ENCODE data around the gene CHMP5.

Gene CHMP5

DNA sequence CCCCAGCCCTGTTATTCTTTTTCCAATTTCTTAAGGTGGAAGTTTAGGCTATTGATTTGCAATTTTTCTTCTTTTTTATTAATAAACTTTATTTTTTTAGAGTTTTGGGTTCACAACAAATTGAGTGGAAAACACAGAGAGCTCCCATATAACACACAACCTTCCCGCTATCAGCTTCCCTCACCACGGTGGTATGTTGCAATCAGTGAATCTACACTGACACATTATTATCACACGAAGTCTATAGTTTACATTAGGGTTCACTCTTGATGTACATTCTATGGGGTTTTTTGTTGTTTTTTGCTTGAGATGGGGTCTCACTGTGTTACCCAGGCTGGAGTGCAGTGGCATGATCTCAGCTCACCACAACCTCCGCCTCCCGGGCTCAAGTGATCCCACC is 20.7 kb downstream of the CHMP5 start:
- peaks cover 20% of the 10 kb centered on the region for H3K36me3 ChIP-seq (ENCODE audit: control insufficient read depth, insufficient read depth, low read length)
- H3K9ac ChIP-seq (ENCODE audit: low read depth, low read length): no peak overlapping the region
- H3K27ac ChIP-seq (ENCODE audit: low read depth, low read length): no peak overlapping the region
- no peaks in the 10 kb centered on the region for H3K27me3 ChIP-seq (ENCODE audit: control insufficient read depth, insufficient read depth, low read length)
- no peak overlapping the region for H3K4me3 ChIP-seq (ENCODE audit: low read depth, low read length)
- no peaks in the 10 kb centered on the region for H3K4me1 ChIP-seq (ENCODE audit: control insufficient read depth, insufficient read depth, low read length)
- H3K9me3 ChIP-seq (ENCODE audit: control insufficient read depth, insufficient read depth, low read length): no peaks in the 10 kb centered on the region

DNA sequence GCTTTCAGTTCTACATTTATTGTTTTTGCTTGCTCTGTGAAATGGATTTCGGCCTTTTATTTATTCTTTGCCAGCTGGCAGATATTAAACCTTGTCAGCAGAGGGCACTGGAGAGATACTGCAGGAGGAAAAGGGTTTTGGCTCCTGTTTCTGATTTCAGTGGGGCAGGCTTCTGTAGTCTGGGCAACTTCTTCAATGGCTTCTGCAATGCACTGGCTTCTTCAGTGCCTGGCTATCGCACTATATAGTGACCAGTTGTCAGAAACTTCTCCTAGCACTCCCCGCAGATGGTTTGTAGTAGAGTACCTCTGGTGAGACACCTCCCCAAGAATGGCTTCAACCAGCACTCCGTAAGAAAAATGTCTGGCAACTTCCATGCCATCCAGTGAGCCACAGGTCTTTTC is 22.2 kb downstream of the CHMP5 start:
- Histone ChIP-seq H3K4me1 (ENCODE audit: control insufficient read depth, insufficient read depth, low read length) (no peaks in the 10 kb centered on the region), H3K27me3 (ENCODE audit: control insufficient read depth, insufficient read depth, low read length) (no peaks in the 10 kb centered on the region), H3K36me3 (ENCODE audit: control insufficient read depth, insufficient read depth, low read length) (peaks cover 4% of the 10 kb centered on the region), H3K27ac (ENCODE audit: low read depth, low read length) (peak overlapping the region; percentile 55), H3K9me3 (ENCODE audit: control insufficient read depth, insufficient read depth, low read length) (no peaks in the 10 kb centered on the region), H3K4me3 (ENCODE audit: low read depth, low read length) (no peak overlapping the region), H3K9ac (ENCODE audit: low read depth, low read length) (no peak overlapping the region)

DNA sequence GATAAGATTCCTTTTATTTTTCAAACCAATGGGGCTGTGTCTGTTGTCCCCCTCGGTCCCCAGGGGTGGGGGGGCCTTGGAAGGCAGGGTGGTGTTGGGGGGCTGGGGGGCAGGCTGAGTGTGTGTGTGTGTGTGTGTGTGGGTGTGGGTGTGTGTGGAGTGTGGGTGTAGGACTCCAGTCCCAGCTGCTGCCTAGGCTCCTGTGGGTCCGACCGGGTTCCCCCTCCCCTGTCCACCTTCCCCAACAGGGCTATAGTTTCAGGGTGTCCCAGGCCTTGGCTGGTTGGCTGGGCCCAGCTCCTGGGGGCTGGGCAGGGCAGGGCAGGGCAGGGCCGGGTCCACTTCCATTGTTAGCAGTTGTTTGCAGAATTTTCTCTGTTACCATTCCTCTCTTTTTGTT is 23.4 kb downstream of the CHMP5 start:
- H3K9ac ChIP-seq (ENCODE audit: low read depth, low read length): no peak overlapping the region
- H3K9me3 ChIP-seq (ENCODE audit: control insufficient read depth, insufficient read depth, low read length): no peaks in the 10 kb centered on the region
- no peak overlapping the region for H3K4me3 ChIP-seq (ENCODE audit: low read depth, low read length)
- H3K36me3 ChIP-seq (ENCODE audit: control insufficient read depth, insufficient read depth, low read length): 0 out of 2 replicates have a peak, but pooled peaks cover 8% of the 10 kb centered on the region
- H3K27me3 ChIP-seq (ENCODE audit: control insufficient read depth, insufficient read depth, low read length): no peaks in the 10 kb centered on the region
- H3K27ac ChIP-seq (ENCODE audit: low read depth, low read length): no peak overlapping the region
- H3K4me1 ChIP-seq (ENCODE audit: control insufficient read depth, insufficient read depth, low read length): no peaks in the 10 kb centered on the region

DNA sequence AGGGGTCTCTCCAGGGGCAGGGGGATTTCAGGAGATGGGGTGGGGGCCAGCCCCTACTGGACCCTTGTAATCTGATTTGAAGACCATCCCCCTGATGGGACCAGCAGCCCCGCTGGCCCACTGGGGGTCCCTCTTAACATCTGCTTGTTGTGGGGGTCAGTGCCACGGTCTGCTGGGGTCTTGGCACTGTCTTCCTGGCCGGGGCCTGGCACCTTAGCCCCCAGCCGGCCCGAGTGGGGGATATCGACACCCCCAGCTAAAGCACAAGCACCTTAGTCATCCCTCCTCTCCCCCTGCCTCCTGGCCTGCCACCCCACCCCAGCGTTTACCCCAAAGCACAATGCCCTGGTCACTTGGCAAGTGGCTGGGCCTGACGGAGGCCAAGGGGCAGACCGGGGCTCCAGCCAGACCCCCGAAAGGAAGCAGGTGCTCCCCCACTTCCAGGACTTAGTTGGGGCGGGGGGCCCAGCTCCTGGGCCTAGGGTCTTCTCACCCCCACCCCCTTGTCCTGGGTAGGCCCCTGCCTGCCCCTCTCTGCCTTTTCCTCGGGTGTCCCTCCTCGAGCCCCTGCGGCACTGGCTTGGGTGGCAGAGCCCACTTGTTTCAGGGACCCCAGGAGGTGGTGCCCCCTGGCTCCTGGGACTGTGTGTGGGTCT is 24.1 kb downstream of the CHMP5 start:
- H3K27me3 ChIP-seq (ENCODE audit: control insufficient read depth, insufficient read depth, low read length): no peaks in the 10 kb centered on the region
- no peak overlapping the region for H3K9ac ChIP-seq (ENCODE audit: low read depth, low read length)
- H3K4me1 ChIP-seq (ENCODE audit: control insufficient read depth, insufficient read depth, low read length): no peaks in the 10 kb centered on the region
- peaks cover 13% of the 10 kb centered on the region for H3K36me3 ChIP-seq (ENCODE audit: control insufficient read depth, insufficient read depth, low read length)
- H3K4me3 ChIP-seq (ENCODE audit: low read depth, low read length): no peak overlapping the region
- H3K9me3 ChIP-seq (ENCODE audit: control insufficient read depth, insufficient read depth, low read length): no peaks in the 10 kb centered on the region
- H3K27ac ChIP-seq (ENCODE audit: low read depth, low read length): peak overlapping the region; percentile 96

DNA sequence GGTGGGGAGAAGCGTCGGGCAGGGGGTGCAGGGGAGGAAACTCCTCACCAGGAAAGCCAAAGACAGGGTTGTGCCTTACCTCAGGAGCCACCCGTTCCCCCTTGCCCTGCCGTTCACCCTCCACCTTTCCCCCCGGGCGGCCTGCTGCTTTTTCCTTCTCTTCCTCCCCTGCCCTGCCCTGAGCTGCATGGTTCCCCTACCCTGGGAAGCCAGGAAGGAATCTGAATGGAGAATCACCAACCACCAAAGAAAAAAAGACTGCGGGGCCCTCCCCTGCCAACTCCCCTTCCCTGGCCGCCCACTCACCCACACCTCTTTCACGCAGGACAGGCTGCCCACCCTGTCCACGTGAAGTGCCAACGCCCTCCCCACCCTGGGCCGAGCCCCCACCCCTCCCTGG is 24.6 kb downstream of the CHMP5 start:
- peaks cover 18% of the 10 kb centered on the region for H3K36me3 ChIP-seq (ENCODE audit: control insufficient read depth, insufficient read depth, low read length)
- no peaks in the 10 kb centered on the region for H3K9me3 ChIP-seq (ENCODE audit: control insufficient read depth, insufficient read depth, low read length)
- H3K4me3 ChIP-seq (ENCODE audit: low read depth, low read length): peak overlapping the region; percentile 95
- 0 out of 2 replicates have a peak overlapping the region, but pooled peaks have one; percentile 40 for H3K9ac ChIP-seq (ENCODE audit: low read depth, low read length)
- no peaks in the 10 kb centered on the region for H3K4me1 ChIP-seq (ENCODE audit: control insufficient read depth, insufficient read depth, low read length)
- H3K27me3 ChIP-seq (ENCODE audit: control insufficient read depth, insufficient read depth, low read length): no peaks in the 10 kb centered on the region
- peak overlapping the region; percentile 96 for H3K27ac ChIP-seq (ENCODE audit: low read depth, low read length)

DNA sequence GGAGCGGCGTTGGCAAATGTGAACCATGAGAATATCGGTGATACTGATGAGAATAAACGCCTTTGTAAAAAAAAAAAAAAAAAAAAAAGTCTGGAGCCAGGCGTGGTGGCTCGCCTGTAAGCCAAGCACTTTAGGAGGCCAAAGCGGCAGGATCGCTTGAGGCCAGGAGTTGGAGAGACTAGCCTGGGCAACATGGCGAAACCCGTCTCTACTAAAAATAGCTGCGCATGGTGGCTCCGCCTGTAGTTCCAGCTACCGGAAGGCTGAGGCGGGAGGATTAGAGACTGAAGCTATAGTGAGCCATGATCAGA is 25.0 kb downstream of the CHMP5 start:
- H3K9me3 ChIP-seq (ENCODE audit: control insufficient read depth, insufficient read depth, low read length): no peaks in the 10 kb centered on the region
- H3K27me3 ChIP-seq (ENCODE audit: control insufficient read depth, insufficient read depth, low read length): no peaks in the 10 kb centered on the region
- H3K9ac ChIP-seq (ENCODE audit: low read depth, low read length): peak overlapping the region; percentile 99
- H3K36me3 ChIP-seq (ENCODE audit: control insufficient read depth, insufficient read depth, low read length): peaks cover 22% of the 10 kb centered on the region
- H3K4me1 ChIP-seq (ENCODE audit: control insufficient read depth, insufficient read depth, low read length): no peaks in the 10 kb centered on the region
- H3K27ac ChIP-seq (ENCODE audit: low read depth, low read length): peak overlapping the region; percentile 96
- peak overlapping the region; percentile 95 for H3K4me3 ChIP-seq (ENCODE audit: low read depth, low read length)

DNA sequence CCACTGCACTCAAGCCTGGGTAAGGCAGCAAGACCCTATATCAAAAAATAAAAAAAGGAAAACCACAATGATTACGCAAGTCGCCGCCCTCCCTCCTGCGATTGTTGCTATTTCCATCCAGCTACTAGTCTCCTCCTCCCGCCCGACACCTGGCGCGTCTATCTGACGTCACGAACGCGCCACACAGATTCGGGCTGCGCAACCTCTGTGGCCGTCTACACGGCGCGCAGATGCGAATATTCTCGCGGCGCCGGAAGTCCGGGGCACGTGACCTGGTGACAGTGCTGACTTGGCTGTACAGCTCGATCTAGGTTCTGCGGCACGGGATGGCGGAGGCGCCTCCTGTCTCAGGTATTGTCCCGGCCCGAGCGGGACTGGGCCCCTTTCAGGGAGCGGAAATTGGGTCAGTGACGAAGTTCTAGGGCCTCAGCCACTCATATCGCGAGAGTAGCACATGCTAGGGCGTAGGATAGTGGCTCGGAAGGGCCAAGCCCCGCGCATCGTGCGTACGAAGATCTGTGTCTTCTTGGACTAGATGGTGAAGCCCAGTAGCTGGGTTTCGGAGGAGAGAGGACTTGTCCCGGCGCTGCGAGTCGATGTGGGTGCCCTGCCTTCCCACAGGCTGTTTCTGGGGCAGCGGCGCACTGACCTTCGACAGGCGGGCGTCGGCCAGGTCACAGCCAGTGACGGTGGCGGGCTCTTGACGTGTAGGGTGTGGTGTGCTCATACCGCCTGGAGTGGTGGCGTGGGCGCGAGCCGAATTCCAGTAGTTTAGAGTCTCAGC is 25.6 kb downstream of the CHMP5 start, which contains the start of gene NFX1:
Gene NFX1 (plus strand): TSS at position 270 of the 784 bp plus-strand sequence. CDS start 57 bp downstream, at position 327.
- no peaks in the 10 kb centered on the region for H3K9me3 ChIP-seq (ENCODE audit: control insufficient read depth, insufficient read depth, low read length)
- H3K27me3 ChIP-seq (ENCODE audit: control insufficient read depth, insufficient read depth, low read length): no peaks in the 10 kb centered on the region
- H3K4me1 ChIP-seq (ENCODE audit: control insufficient read depth, insufficient read depth, low read length): no peaks in the 10 kb centered on the region
- peak within 1 kb of the TSS; percentile 96 for H3K27ac ChIP-seq (ENCODE audit: low read depth, low read length)
- peaks cover 27% of the 10 kb centered on the region for H3K36me3 ChIP-seq (ENCODE audit: control insufficient read depth, insufficient read depth, low read length)
- H3K9ac ChIP-seq (ENCODE audit: low read depth, low read length): peak within 1 kb of the TSS; percentile 99
- H3K4me3 ChIP-seq (ENCODE audit: low read depth, low read length): peak within 1 kb of the TSS; percentile 95

DNA sequence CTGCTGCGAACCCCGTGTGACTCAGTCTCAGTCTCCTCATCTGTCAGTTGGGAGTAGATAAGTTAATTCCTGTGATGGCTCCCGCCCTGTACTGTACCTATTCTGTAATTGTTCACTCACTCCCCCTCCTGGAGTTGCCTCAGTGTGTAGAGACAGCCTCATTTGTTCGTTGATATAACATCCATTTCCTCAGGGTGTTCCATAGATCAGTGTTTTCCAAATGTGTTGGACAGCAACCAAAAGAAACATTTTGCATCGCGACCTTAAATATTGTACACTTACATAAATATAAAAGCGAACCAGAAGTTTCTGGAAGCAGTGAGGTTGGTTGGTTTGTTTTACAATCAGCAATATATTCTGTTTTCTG is 26.2 kb downstream of the CHMP5 start:
- peak overlapping the region; percentile 95 for H3K4me3 ChIP-seq (ENCODE audit: low read depth, low read length)
- no peaks in the 10 kb centered on the region for H3K27me3 ChIP-seq (ENCODE audit: control insufficient read depth, insufficient read depth, low read length)
- H3K27ac ChIP-seq (ENCODE audit: low read depth, low read length): peak overlapping the region; percentile 96
- peaks cover 33% of the 10 kb centered on the region for H3K36me3 ChIP-seq (ENCODE audit: control insufficient read depth, insufficient read depth, low read length)
- no peaks in the 10 kb centered on the region for H3K9me3 ChIP-seq (ENCODE audit: control insufficient read depth, insufficient read depth, low read length)
- H3K9ac ChIP-seq (ENCODE audit: low read depth, low read length): peak overlapping the region; percentile 81
- H3K4me1 ChIP-seq (ENCODE audit: control insufficient read depth, insufficient read depth, low read length): no peaks in the 10 kb centered on the region

DNA sequence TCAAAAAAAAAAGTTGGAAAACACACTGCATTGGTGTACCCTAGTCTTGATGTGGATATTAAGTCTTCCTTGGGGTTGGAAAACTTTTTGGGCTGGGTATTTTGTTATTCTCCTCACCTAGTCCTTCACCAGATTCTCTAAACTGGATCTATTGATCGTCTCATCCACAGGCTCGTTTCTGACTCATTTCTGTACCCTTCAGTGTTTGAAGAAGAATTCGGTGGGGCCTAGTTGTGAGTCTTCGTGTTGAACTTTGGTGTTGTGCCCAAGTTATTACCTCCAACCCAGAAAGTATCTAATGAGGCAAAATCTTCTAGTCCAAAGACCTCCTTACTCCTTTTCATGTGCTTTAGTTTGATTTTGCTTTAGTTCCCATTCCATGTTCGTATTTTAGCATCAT is 27.1 kb downstream of the CHMP5 start:
- Histone ChIP-seq H3K4me3 (ENCODE audit: low read depth, low read length) (no peak overlapping the region), H3K27me3 (ENCODE audit: control insufficient read depth, insufficient read depth, low read length) (no peaks in the 10 kb centered on the region), H3K36me3 (ENCODE audit: control insufficient read depth, insufficient read depth, low read length) (peaks cover 42% of the 10 kb centered on the region), H3K27ac (ENCODE audit: low read depth, low read length) (no peak overlapping the region), H3K4me1 (ENCODE audit: control insufficient read depth, insufficient read depth, low read length) (no peaks in the 10 kb centered on the region), H3K9me3 (ENCODE audit: control insufficient read depth, insufficient read depth, low read length) (no peaks in the 10 kb centered on the region), H3K9ac (ENCODE audit: low read depth, low read length) (no peak overlapping the region)

DNA sequence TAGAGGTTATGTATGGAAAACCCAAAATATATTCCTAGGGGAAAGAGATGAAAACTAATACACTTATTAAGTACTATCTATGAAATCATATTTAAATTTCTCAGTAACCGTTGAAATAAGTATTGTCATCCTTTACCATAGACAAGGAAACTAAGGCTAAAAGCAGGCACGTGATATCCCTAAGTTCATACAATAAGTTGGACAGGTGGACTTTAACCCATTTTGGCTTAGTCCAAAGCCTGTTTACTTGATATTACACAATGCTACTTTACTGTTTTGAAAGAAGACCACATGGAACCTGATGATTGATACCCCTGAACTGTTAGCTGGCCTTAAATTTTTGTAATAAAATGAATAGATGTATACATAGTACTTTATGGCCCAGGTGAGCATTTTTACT is 28.9 kb downstream of the CHMP5 start:
- Histone ChIP-seq H3K9me3 (ENCODE audit: control insufficient read depth, insufficient read depth, low read length) (no peaks in the 10 kb centered on the region), H3K4me3 (ENCODE audit: low read depth, low read length) (no peak overlapping the region), H3K4me1 (ENCODE audit: control insufficient read depth, insufficient read depth, low read length) (no peaks in the 10 kb centered on the region), H3K27ac (ENCODE audit: low read depth, low read length) (no peak overlapping the region), H3K27me3 (ENCODE audit: control insufficient read depth, insufficient read depth, low read length) (no peaks in the 10 kb centered on the region), H3K9ac (ENCODE audit: low read depth, low read length) (no peak overlapping the region), H3K36me3 (ENCODE audit: control insufficient read depth, insufficient read depth, low read length) (peaks cover 61% of the 10 kb centered on the region)

DNA sequence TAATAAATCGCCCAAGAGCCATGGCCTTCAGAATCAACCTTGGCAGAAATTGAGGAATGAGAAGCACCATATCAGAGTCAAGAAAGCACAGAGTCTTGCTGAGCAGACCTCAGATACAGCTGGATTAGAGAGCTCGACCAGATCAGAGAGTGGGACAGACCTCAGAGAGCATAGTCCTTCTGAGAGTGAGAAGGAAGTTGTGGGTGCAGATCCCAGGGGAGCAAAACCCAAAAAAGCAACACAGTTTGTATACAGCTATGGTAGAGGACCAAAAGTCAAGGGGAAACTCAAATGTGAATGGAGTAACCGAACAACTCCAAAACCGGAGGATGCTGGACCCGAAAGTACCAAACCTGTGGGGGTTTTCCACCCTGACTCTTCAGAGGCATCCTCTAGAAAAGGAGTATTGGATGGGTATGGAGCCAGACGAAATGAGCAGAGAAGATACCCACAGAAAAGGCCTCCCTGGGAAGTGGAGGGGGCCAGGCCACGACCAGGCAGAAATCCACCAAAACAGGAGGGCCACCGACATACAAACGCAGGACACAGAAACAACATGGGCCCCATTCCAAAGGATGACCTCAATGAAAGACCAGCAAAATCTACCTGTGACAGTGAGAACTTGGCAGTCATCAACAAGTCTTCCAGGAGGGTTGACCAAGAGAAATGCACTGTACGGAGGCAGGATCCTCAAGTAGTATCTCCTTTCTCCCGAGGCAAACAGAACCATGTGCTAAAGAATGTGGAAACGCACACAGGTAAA is 30.0 kb downstream of the CHMP5 start:
- H3K27ac ChIP-seq (ENCODE audit: low read depth, low read length): no peak overlapping the region
- H3K4me1 ChIP-seq (ENCODE audit: control insufficient read depth, insufficient read depth, low read length): no peaks in the 10 kb centered on the region
- H3K27me3 ChIP-seq (ENCODE audit: control insufficient read depth, insufficient read depth, low read length): no peaks in the 10 kb centered on the region
- H3K4me3 ChIP-seq (ENCODE audit: low read depth, low read length): no peak overlapping the region
- no peaks in the 10 kb centered on the region for H3K9me3 ChIP-seq (ENCODE audit: control insufficient read depth, insufficient read depth, low read length)
- peaks cover 72% of the 10 kb centered on the region for H3K36me3 ChIP-seq (ENCODE audit: control insufficient read depth, insufficient read depth, low read length)
- H3K9ac ChIP-seq (ENCODE audit: low read depth, low read length): no peak overlapping the region

Measured in HUES48 (cell line).